Neural progenitor cell (in vitro differentiated cells): Measurements from ENCODE around the gene SESTD1. TPM values are rescaled to one million over a fixed set of nuclear protein-coding genes. Genes with fewer than 3 reads are reported as not detected.
"Not testable (repeated sequence)": the region's sequence is repeated elsewhere in the genome, so short reads cannot be mapped to it uniquely, and the experiment has no call there.

ENCODE experiments used
- DNase-seq: peaks from one replicate; pipeline ENCODE4 v3.0.0-alpha.2; 2016; ENCODE audit warnings: low spot score
- H2AFZ ChIP-seq: fragments of 200-600 bp; sonication (generic); replicated peaks from 2 replicates; pipeline ENCODE4 v1.6.1; 2016; ENCODE audit warnings: antibody characterized with exemption
- H3F3A ChIP-seq: fragments of 200-600 bp; sonication (generic); 2 replicates; pipeline ENCODE4 v1.6.1; 2016; ENCODE audit warnings: antibody characterized with exemption, low read depth
- H3K27ac ChIP-seq: fragments of 200-600 bp; sonication (generic); 2 replicates; pipeline ENCODE4 v1.5.1; 2016; ENCODE audit warnings: mild to moderate bottlenecking
- H3K27me3 ChIP-seq: fragments of 200-600 bp; sonication (generic); 2 replicates; pipeline ENCODE4 v1.6.1; 2016; ENCODE audit warnings: mild to moderate bottlenecking, moderate library complexity
- H3K36me3 ChIP-seq: fragments of 200-600 bp; sonication (generic); 2 replicates; pipeline ENCODE4 v1.5.1; 2016
- H3K4me1 ChIP-seq: fragments of 200-600 bp; sonication (generic); 2 replicates; pipeline ENCODE4 v1.6.1; 2016; ENCODE audit warnings: mixed run types
- H3K4me2 ChIP-seq: fragments of 200-600 bp; sonication (generic); 2 replicates; pipeline ENCODE4 v1.6.1; 2016
- H3K4me3 ChIP-seq: fragments of 200-600 bp; sonication (generic); 2 replicates; pipeline ENCODE4 v1.5.1; 2016
- H3K79me2 ChIP-seq: fragments of 200-600 bp; sonication (generic); 2 replicates; pipeline ENCODE4 v1.6.1; 2016; ENCODE audit warnings: low read depth
- H3K9ac ChIP-seq: fragments of 200-600 bp; sonication (generic); 2 replicates; pipeline ENCODE4 v1.6.1; 2016
- H3K9me3 ChIP-seq: fragments of 200-600 bp; sonication (generic); 2 replicates; pipeline ENCODE4 v1.5.1; 2016; ENCODE audit warnings: low read depth
- H4K20me1 ChIP-seq: fragments of 200-600 bp; sonication (generic); 2 replicates; pipeline ENCODE4 v1.6.1; 2016; ENCODE audit warnings: low read depth
- H3K27ac Mint-ChIP-seq: 3 replicates; pipeline ENCODE4 v1.8.0; 2021; ENCODE audit warnings: mixed read lengths
- H3K27me3 Mint-ChIP-seq: 2 replicates; pipeline ENCODE4 v1.8.0; 2022; ENCODE audit warnings: low read depth, mild to moderate bottlenecking, inconsistent platforms, moderate library complexity, mixed read lengths; ENCODE audit not compliant: insufficient read depth
- H3K36me3 Mint-ChIP-seq: 3 replicates; pipeline ENCODE4 v1.8.0; 2021; ENCODE audit warnings: mixed read lengths
- H3K4me1 Mint-ChIP-seq: 3 replicates; pipeline ENCODE4 v1.8.0; 2021; ENCODE audit warnings: mixed read lengths
- H3K4me3 Mint-ChIP-seq: 3 replicates; pipeline ENCODE4 v1.8.0; 2021; ENCODE audit warnings: mild to moderate bottlenecking, moderate library complexity, mixed read lengths
- H3K9me3 Mint-ChIP-seq: 3 replicates; pipeline ENCODE4 v1.8.0; 2020; ENCODE audit warnings: mixed read lengths
- CTCF ChIP-seq: fragments of 200-600 bp; sonication (generic); IDR thresholded peaks from 2 replicates; pipeline ENCODE4 v1.5.1; 2017; ENCODE audit warnings: antibody characterized with exemption, mild to moderate bottlenecking
- EZH2 ChIP-seq: fragments of 200-600 bp; sonication (generic); IDR thresholded peaks from 2 replicates; pipeline ENCODE4 v1.6.1; 2017; ENCODE audit warnings: antibody characterized with exemption, mild to moderate bottlenecking, moderate library complexity
- EZH2phosphoT487 ChIP-seq: fragments of 200-600 bp; sonication (generic); IDR thresholded peaks from 2 replicates; pipeline ENCODE4 v1.6.1; 2017; ENCODE audit warnings: antibody characterized with exemption
- total RNA-seq: library from RNA; depleted of rRNA; stranded (reverse); fragments of >200 nt; gene quantifications from 2 replicates; pipeline ENCODE4 v1.2.3, GENCODE V29; 2015; ENCODE audit warnings: low replicate concordance

The SESTD1 gene
- total RNA-seq, 1 donor from 2014 or later, result 43.1 TPM

GRCh38 chr2:179247318-179248023 lies 17.2 kb downstream of the SESTD1 start:
- H3K27ac ChIP-seq, result no peak overlapping the region
- no peak overlapping the region for H3K9ac ChIP-seq
- no peaks in the 10 kb centered on the region for H3F3A ChIP-seq
- H3K4me2 ChIP-seq, result no peak overlapping the region
- peaks cover 69% of the 10 kb centered on the region for H3K9me3 Mint-ChIP-seq
- H3K4me3 Mint-ChIP-seq, result no peak overlapping the region
- no peaks in the 10 kb centered on the region for H3K4me1 Mint-ChIP-seq
- TF ChIP-seq EZH2, result no peak
- no peak for TF ChIP-seq EZH2phosphoT487
- no peak for TF ChIP-seq CTCF
- peaks cover 50% of the 10 kb centered on the region for H3K36me3 Mint-ChIP-seq
- no peaks in the 10 kb centered on the region for H3K36me3 ChIP-seq
- H2AFZ ChIP-seq, result no peak overlapping the region
- no peak overlapping the region for H3K27ac Mint-ChIP-seq
- no peak for DNase-seq
- peaks cover 100% of the 10 kb centered on the region for H3K79me2 ChIP-seq
- no peaks in the 10 kb centered on the region for H4K20me1 ChIP-seq
- no peaks in the 10 kb centered on the region for H3K9me3 ChIP-seq
- H3K27me3 Mint-ChIP-seq, result peaks cover 4% of the 10 kb centered on the region
- H3K27me3 ChIP-seq, result no peaks in the 10 kb centered on the region
- H3K4me1 ChIP-seq, result peaks cover 3% of the 10 kb centered on the region
- H3K4me3 ChIP-seq, result no peak overlapping the region

DNA sequence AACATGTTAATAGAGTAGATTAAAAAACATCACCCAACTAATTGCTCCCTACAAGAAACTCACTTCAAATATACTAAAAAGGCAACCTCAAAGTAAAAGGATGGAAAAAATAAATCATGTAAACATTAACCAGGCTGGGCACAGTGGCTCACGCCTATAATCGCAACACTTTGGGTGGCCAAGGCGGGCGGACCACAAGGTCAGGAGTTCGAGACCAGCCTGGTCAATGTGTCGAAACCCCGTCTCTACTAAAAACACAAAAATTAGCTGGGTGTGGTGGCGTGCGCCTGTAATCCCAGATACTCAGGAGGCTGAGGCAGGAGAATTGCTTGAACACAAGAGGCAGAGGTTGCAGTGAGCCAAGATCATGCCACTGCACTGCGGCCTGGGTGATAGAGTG lies 18.8 kb downstream of the SESTD1 start:
- not testable (repeated sequence) for H3K9ac ChIP-seq, H3K27me3 Mint-ChIP-seq, H4K20me1 ChIP-seq, H3K4me3 Mint-ChIP-seq, H3K4me3 ChIP-seq, H3K27me3 ChIP-seq, H3K36me3 ChIP-seq, H3K4me1 Mint-ChIP-seq, H3K4me1 ChIP-seq, H3F3A ChIP-seq, H3K9me3 ChIP-seq, H3K27ac Mint-ChIP-seq, H3K4me2 ChIP-seq, H2AFZ ChIP-seq, H3K27ac ChIP-seq, DNase-seq
- peaks cover 50% of the 10 kb centered on the region for H3K36me3 Mint-ChIP-seq
- peaks cover 72% of the 10 kb centered on the region for H3K9me3 Mint-ChIP-seq
- H3K79me2 ChIP-seq, result peaks cover 100% of the 10 kb centered on the region

DNA sequence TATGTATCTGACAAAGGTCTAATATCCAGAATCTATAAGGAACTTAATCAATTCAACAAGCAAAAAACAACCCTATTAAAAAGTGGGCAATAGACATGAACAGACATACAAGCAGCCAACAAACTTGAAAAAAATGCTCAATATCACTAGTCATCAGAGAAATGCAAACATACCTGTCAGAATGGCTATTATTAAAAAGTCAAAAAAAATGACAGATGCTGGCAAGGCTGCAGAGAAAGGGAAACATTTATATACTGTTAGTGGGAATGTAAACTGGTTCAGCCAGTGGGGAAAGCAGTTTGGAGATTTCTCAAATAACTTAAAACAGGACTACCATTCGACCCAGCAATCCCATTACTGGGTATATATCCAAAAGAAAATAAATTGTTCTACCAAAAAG lies 21.6 kb downstream of the SESTD1 start:
- peaks cover 21% of the 10 kb centered on the region for H3K4me1 ChIP-seq
- Mint-ChIP-seq H3K4me1 (peaks cover 16% of the 10 kb centered on the region), H3K27me3 (peaks cover 2% of the 10 kb centered on the region), H3K36me3 (peaks cover 33% of the 10 kb centered on the region), H3K9me3 (peaks cover 60% of the 10 kb centered on the region), H3K27ac (no peak overlapping the region), H3K4me3 (no peak overlapping the region)
- DNase-seq, result no peak
- H3K27me3 ChIP-seq, result no peaks in the 10 kb centered on the region
- no peaks in the 10 kb centered on the region for H3K36me3 ChIP-seq
- TF ChIP-seq EZH2phosphoT487, result no peak
- no peak for TF ChIP-seq CTCF
- no peak for TF ChIP-seq EZH2
- no peak overlapping the region for H3K4me2 ChIP-seq
- H2AFZ ChIP-seq, result no peak overlapping the region
- no peaks in the 10 kb centered on the region for H3K9me3 ChIP-seq
- H3F3A ChIP-seq, result peaks cover 9% of the 10 kb centered on the region
- H3K79me2 ChIP-seq, result peaks cover 100% of the 10 kb centered on the region
- H3K27ac ChIP-seq, result no peak overlapping the region
- H4K20me1 ChIP-seq, result peaks cover 26% of the 10 kb centered on the region
- H3K9ac ChIP-seq, result no peak overlapping the region
- H3K4me3 ChIP-seq, result no peak overlapping the region
